K562 (cell line): ENCODE results near the gene KCNJ14. TPM values are rescaled to one million over a fixed set of nuclear protein-coding genes. Genes with fewer than 3 reads are reported as not detected.
A peak's percentile ranks its signal among the peaks of the same experiment; 100 is the strongest.

Experiments used
- DNMT1 ChIP-seq: fragments of 450-650 bp; IDR thresholded peaks from 2 replicates; pipeline ENCODE4 v1.6.1; 2016; ENCODE audit warnings: antibody characterized with exemption, mild to moderate bottlenecking
- FOSL1 ChIP-seq: fragments of 200-800 bp; sonication (Bioruptor generic); conservative IDR thresholded peaks from 2 replicates; pipeline ENCODE4 v1.6.1; 2016; ENCODE audit warnings: missing genetic modification characterization, missing compliant biosample characterization
- GABPB2 ChIP-seq: fragments of 250-450 bp; sonication (Bioruptor Pico); conservative IDR thresholded peaks from 2 replicates; pipeline ENCODE4 v1.5.1; 2021; ENCODE audit warnings: mild to moderate bottlenecking
- HDAC3 ChIP-seq: fragments of 450-650 bp; IDR thresholded peaks from 2 replicates; pipeline ENCODE4 v1.6.1; 2018; ENCODE audit warnings: borderline replicate concordance, mild to moderate bottlenecking, moderate library complexity; ENCODE audit not compliant: partially characterized antibody
- HEY1 ChIP-seq: fragments of 250-450 bp; sonication (Bioruptor Pico); IDR thresholded peaks from 2 replicates; pipeline ENCODE4 v1.5.0; 2020; ENCODE audit warnings: mild to moderate bottlenecking, moderate library complexity, borderline replicate concordance
- HNRNPK ChIP-seq: fragments of 200-400 bp; formaldehyde crosslinking; IDR thresholded peaks from one replicate; pipeline ENCODE4 v1.6.1; 2018; ENCODE audit warnings: mild to moderate bottlenecking, low read depth, low read length; ENCODE audit not compliant: poor library complexity, severe bottlenecking
- MYNN ChIP-seq, 2 experiments: sonication (generic); formaldehyde crosslinking in 1 of 2; IDR thresholded peaks; 2 replicates each; pipeline versions ENCODE4 v1.5.0 to v1.6.1; 2016 to 2020; ENCODE audit warnings: antibody characterized with exemption in 1 of 2, missing genetic modification reagents in 1 of 2
- NFYB ChIP-seq: IDR thresholded peaks from 2 replicates; pipeline ENCODE4 v1.6.1; 2011; ENCODE audit warnings: mild to moderate bottlenecking, moderate library complexity; ENCODE audit not compliant: insufficient read length; ENCODE audit errors: extremely low read depth
- PHB2 ChIP-seq: fragments of 450-650 bp; IDR thresholded peaks from 2 replicates; pipeline ENCODE4 v1.6.1; 2017; ENCODE audit warnings: low read depth
- PRPF4 ChIP-seq: fragments of 200-400 bp; formaldehyde crosslinking; IDR thresholded peaks from one replicate; pipeline ENCODE4 v1.6.1; 2017; ENCODE audit warnings: low read length, low read depth, mild to moderate bottlenecking; ENCODE audit not compliant: insufficient read depth, poor library complexity, severe bottlenecking
- ZBTB7A ChIP-seq: IDR thresholded peaks from 2 replicates; pipeline ENCODE4 v1.6.1; 2011; ENCODE audit warnings: low read depth, mild to moderate bottlenecking, low read length, moderate library complexity, borderline replicate concordance; ENCODE audit not compliant: control insufficient read depth
- polyA plus RNA-seq, 8 experiments: library from polyadenylated mRNA; depleted of rRNA in 4 of 8; stranded (reverse) in 5 of 8; unstranded in 3 of 8; fragments of >200 nt; fragmentation: Nextera tagmentation in 2 of 8; fragmentation: Illumina TruSeq in 1 of 8; extraction: Ambion mirVana in 2 of 8; extraction: Trizol in 1 of 8; gene quantifications; 2 replicates each; pipeline versions ENCODE4 v1.2.1 to v1.2.3, GENCODE V29; 2011 to 2014; ENCODE audit warnings: inconsistent platforms in 1 of 8, missing spikeins in 1 of 8
- total RNA-seq, 7 experiments: library from RNA; depleted of rRNA in 6 of 7; stranded (reverse); fragments of >200 nt in 6 of 7; fragmentation: Illumina TruSeq in 2 of 7; extraction: Trizol in 2 of 7; gene quantifications; 2 replicates each; pipeline versions ENCODE4 v1.2.1 to v1.2.3, GENCODE V29; 2011 to 2021; ENCODE audit warnings: low replicate concordance in 1 of 7
- TF ChIP-seq, protein P1 (sequence below): fragments of 250-450 bp; sonication (Bioruptor Pico); IDR thresholded peaks from 2 replicates; pipeline ENCODE4 v1.4.0; 2020; ENCODE audit warnings: mild to moderate bottlenecking, moderate library complexity, borderline replicate concordance
- TF ChIP-seq, protein P2 (sequence below), 2 experiments: fragments of 450-650 bp; formaldehyde crosslinking in 1 of 2; IDR thresholded peaks; 2 replicates each; pipeline versions ENCODE4 v1.4.0 to v1.6.1; 2014 to 2020; ENCODE audit warnings: mild to moderate bottlenecking in 2 of 2, borderline replicate concordance in 1 of 2, low read depth in 1 of 2

The KCNJ14 gene
- total and polyA plus RNA-seq, 9 of the 15 experiments (the other 6 are each of a cell fraction or from before 2014, with no cell fraction given): 0.15 to 1.6 (median 0.49) TPM

DNA sequence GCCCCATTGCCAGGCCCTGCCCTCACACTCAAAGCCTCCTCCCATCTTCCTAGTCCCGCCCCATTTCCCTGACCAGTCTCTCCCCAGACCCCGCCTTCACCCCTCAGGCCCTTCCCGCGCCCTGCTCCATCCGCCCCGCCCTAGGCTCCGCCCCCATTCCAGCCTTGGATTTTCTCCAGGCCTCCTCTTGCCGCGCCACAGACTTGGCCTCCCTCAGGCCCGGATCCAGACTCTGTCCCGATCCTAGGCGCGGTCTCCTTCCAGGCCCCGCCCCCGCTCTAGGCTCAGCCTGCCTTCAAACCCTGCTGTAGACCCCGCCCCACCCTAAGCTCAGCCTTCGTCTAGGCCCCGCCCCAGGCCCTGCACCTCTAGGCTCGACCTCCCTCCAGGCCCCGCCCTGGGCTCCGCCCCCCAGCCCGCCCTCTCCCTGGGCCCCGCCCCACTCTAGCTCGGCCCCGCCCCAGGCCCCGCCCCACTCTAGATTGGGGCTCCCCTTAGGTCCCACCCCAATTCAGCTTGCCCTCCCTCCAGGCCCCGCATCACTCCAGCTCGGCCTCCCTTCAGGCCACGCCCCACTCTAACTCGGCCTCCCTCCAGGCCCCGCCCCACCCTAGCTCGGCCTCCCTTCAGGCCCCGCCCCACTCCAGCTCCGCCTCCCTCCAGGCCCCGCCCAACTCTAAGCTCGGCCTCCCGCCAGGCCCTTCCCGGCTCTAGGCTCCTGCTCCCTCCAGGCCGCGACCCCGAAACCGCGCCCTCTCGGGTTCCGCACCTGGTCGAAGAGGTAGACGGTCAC is 37.7 kb downstream of the KCNJ14 start (continued):
- TF ChIP-seq, protein P1, sequence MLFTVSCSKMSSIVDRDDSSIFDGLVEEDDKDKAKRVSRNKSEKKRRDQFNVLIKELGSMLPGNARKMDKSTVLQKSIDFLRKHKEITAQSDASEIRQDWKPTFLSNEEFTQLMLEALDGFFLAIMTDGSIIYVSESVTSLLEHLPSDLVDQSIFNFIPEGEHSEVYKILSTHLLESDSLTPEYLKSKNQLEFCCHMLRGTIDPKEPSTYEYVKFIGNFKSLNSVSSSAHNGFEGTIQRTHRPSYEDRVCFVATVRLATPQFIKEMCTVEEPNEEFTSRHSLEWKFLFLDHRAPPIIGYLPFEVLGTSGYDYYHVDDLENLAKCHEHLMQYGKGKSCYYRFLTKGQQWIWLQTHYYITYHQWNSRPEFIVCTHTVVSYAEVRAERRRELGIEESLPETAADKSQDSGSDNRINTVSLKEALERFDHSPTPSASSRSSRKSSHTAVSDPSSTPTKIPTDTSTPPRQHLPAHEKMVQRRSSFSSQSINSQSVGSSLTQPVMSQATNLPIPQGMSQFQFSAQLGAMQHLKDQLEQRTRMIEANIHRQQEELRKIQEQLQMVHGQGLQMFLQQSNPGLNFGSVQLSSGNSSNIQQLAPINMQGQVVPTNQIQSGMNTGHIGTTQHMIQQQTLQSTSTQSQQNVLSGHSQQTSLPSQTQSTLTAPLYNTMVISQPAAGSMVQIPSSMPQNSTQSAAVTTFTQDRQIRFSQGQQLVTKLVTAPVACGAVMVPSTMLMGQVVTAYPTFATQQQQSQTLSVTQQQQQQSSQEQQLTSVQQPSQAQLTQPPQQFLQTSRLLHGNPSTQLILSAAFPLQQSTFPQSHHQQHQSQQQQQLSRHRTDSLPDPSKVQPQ: no peak
- no peak for TF ChIP-seq DNMT1
- TF ChIP-seq PHB2: no peak
- TF ChIP-seq HEY1 (CRISPR knock-in tag): 0 out of 2 replicates have a peak, but pooled peaks have one; percentile 19
- no peak for TF ChIP-seq GABPB2
- TF ChIP-seq HDAC3: no peak
- TF ChIP-seq ZBTB7A: peak; percentile 17; the same call in 1 of the 2 replicates
- TF ChIP-seq, protein P2, sequence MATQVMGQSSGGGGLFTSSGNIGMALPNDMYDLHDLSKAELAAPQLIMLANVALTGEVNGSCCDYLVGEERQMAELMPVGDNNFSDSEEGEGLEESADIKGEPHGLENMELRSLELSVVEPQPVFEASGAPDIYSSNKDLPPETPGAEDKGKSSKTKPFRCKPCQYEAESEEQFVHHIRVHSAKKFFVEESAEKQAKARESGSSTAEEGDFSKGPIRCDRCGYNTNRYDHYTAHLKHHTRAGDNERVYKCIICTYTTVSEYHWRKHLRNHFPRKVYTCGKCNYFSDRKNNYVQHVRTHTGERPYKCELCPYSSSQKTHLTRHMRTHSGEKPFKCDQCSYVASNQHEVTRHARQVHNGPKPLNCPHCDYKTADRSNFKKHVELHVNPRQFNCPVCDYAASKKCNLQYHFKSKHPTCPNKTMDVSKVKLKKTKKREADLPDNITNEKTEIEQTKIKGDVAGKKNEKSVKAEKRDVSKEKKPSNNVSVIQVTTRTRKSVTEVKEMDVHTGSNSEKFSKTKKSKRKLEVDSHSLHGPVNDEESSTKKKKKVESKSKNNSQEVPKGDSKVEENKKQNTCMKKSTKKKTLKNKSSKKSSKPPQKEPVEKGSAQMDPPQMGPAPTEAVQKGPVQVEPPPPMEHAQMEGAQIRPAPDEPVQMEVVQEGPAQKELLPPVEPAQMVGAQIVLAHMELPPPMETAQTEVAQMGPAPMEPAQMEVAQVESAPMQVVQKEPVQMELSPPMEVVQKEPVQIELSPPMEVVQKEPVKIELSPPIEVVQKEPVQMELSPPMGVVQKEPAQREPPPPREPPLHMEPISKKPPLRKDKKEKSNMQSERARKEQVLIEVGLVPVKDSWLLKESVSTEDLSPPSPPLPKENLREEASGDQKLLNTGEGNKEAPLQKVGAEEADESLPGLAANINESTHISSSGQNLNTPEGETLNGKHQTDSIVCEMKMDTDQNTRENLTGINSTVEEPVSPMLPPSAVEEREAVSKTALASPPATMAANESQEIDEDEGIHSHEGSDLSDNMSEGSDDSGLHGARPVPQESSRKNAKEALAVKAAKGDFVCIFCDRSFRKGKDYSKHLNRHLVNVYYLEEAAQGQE (IDR thresholded peaks at IDR 0.05; ENCODE audit: borderline replicate concordance): no peak
- TF ChIP-seq, protein P2 (CRISPR knock-in tag; IDR thresholded peaks at IDR 0.05; ENCODE audit: low read depth): 0 out of 2 replicates have a peak, but pooled peaks have one; percentile 22
- TF ChIP-seq FOSL1 (tag): no peak
- no peak for TF ChIP-seq HNRNPK
- TF ChIP-seq NFYB: no peak
- TF ChIP-seq PRPF4: no peak
- 0 out of 2 replicates have a peak, but pooled peaks have one; percentile 51 for TF ChIP-seq MYNN (IDR thresholded peaks at IDR 0.05)
- no peak for TF ChIP-seq MYNN (CRISPR knock-in tag; IDR thresholded peaks at IDR 0.05)
